HepG2 (cell line): ENCODE results near the gene GNG7. TPM values are rescaled to one million over a fixed set of nuclear protein-coding genes. Genes with fewer than 3 reads are reported as not detected.

Experiments used
- ELK4 ChIP-seq: sonication (generic); formaldehyde crosslinking; IDR thresholded peaks from 2 replicates; pipeline ENCODE4 v1.9.0; 2021; ENCODE audit warnings: missing genetic modification reagents, borderline replicate concordance
- FOXK1 ChIP-seq: sonication (generic); formaldehyde crosslinking; IDR thresholded peaks from 2 replicates; pipeline ENCODE4 v1.4.0; 2020; ENCODE audit warnings: low read depth, missing genetic modification reagents, borderline replicate concordance
- FOXM1 ChIP-seq: sonication (generic); formaldehyde crosslinking; IDR thresholded peaks from 2 replicates; pipeline ENCODE4 v1.5.0; 2020; ENCODE audit warnings: missing genetic modification reagents
- REXO4 ChIP-seq: sonication (generic); formaldehyde crosslinking; IDR thresholded peaks from 2 replicates; pipeline ENCODE4 v1.8.0; 2022; ENCODE audit warnings: missing genetic modification reagents, mild to moderate bottlenecking, borderline replicate concordance
- SKIL ChIP-seq: sonication (generic); formaldehyde crosslinking; IDR thresholded peaks from 2 replicates; pipeline ENCODE4 v1.8.0; 2022; ENCODE audit warnings: missing genetic modification reagents, mild to moderate bottlenecking, moderate library complexity, borderline replicate concordance
- SMAD9 ChIP-seq: sonication (generic); formaldehyde crosslinking; IDR thresholded peaks from 2 replicates; pipeline ENCODE4 v1.5.1; 2020; ENCODE audit warnings: mild to moderate bottlenecking, missing genetic modification reagents
- SP1 ChIP-seq, 2 experiments: fragments of 450-650 bp in 1 of 2; sonication (generic) in 1 of 2; formaldehyde crosslinking in 1 of 2; IDR thresholded peaks; 2 replicates each; pipeline versions ENCODE4 v1.4.0 to v1.6.1; 2016 to 2020; ENCODE audit warnings: missing genetic modification reagents in 1 of 2
- ZNF562 ChIP-seq: sonication (generic); formaldehyde crosslinking; IDR thresholded peaks from 2 replicates; pipeline ENCODE4 v1.8.0; 2022; ENCODE audit warnings: missing genetic modification reagents, borderline replicate concordance
- ZNF577 ChIP-seq: sonication (generic); formaldehyde crosslinking; IDR thresholded peaks from 2 replicates; pipeline ENCODE4 v1.4.0; 2020; ENCODE audit warnings: mild to moderate bottlenecking, low read depth, missing genetic modification reagents, borderline replicate concordance
- ZNF605 ChIP-seq: sonication (generic); formaldehyde crosslinking; IDR thresholded peaks from 2 replicates; pipeline ENCODE4 v1.8.0; 2022; ENCODE audit warnings: mild to moderate bottlenecking, missing genetic modification reagents
- ZNF704 ChIP-seq: sonication (generic); formaldehyde crosslinking; IDR thresholded peaks from 2 replicates; pipeline ENCODE4 v1.8.1; 2023; ENCODE audit warnings: mild to moderate bottlenecking, inconsistent platforms, moderate library complexity, missing genetic modification reagents, borderline replicate concordance
- ZNF816 ChIP-seq: sonication (generic); formaldehyde crosslinking; IDR thresholded peaks from 2 replicates; pipeline ENCODE4 v1.8.0; 2022; ENCODE audit warnings: missing genetic modification reagents, mild to moderate bottlenecking, borderline replicate concordance
- polyA plus RNA-seq, 8 experiments: library from polyadenylated mRNA; depleted of rRNA in 3 of 8; stranded (reverse) in 7 of 8; unstranded in 1 of 8; fragments of >200 nt; fragmentation: Illumina TruSeq in 4 of 8; extraction: Trizol in 4 of 8; gene quantifications; 2 replicates each; pipeline versions ENCODE4 v1.2.1 to v1.2.3, GENCODE V29; 2011 to 2016; ENCODE audit warnings: low read depth in 4 of 8, missing spikeins in 1 of 8, mixed read lengths in 1 of 8; ENCODE audit not compliant: insufficient read depth in 1 of 8
- total RNA-seq, 5 experiments: library from RNA; depleted of rRNA; stranded (reverse); fragments of >200 nt; fragmentation: Illumina TruSeq; extraction: Trizol; gene quantifications; 2 replicates each; pipeline ENCODE4 v1.2.3, GENCODE V29; 2016; ENCODE audit warnings: low read depth in 1 of 5
- TF ChIP-seq, protein P1 (sequence below): sonication (generic); formaldehyde crosslinking; IDR thresholded peaks from 2 replicates; pipeline ENCODE4 v1.5.1; 2020; ENCODE audit warnings: mild to moderate bottlenecking, moderate library complexity, missing genetic modification reagents
- TF ChIP-seq, protein P2 (sequence below): sonication (generic); formaldehyde crosslinking; IDR thresholded peaks from 2 replicates; pipeline ENCODE4 v1.4.0; 2020; ENCODE audit warnings: missing genetic modification reagents, mild to moderate bottlenecking, borderline replicate concordance
- TF ChIP-seq, protein P3 (sequence below): sonication (generic); formaldehyde crosslinking; IDR thresholded peaks from 2 replicates; pipeline ENCODE4 v1.4.0; 2020; ENCODE audit warnings: missing genetic modification reagents

The GNG7 gene
- total and polyA plus RNA-seq, 2 of the 13 experiments (the other 11 are each of a cell fraction or from before 2014, with no cell fraction given): 1.4 to 3.3 TPM

- TF ChIP-seq, protein P1, sequence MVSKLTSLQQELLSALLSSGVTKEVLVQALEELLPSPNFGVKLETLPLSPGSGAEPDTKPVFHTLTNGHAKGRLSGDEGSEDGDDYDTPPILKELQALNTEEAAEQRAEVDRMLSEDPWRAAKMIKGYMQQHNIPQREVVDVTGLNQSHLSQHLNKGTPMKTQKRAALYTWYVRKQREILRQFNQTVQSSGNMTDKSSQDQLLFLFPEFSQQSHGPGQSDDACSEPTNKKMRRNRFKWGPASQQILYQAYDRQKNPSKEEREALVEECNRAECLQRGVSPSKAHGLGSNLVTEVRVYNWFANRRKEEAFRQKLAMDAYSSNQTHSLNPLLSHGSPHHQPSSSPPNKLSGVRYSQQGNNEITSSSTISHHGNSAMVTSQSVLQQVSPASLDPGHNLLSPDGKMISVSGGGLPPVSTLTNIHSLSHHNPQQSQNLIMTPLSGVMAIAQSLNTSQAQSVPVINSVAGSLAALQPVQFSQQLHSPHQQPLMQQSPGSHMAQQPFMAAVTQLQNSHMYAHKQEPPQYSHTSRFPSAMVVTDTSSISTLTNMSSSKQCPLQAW (CRISPR knock-in tag): peak; percentile 71; the same call in 1 of the 2 replicates
- TF ChIP-seq ZNF704 (CRISPR knock-in tag): 0 out of 2 replicates have a peak, but pooled peaks have one; percentile 76
- TF ChIP-seq ZNF816 (CRISPR knock-in tag): no peak
- no peak for TF ChIP-seq ZNF577 (CRISPR knock-in tag)
- TF ChIP-seq ELK4 (CRISPR knock-in tag): no peak
- no peak for TF ChIP-seq FOXM1 (CRISPR knock-in tag)
- peak; percentile 86; the same call in 1 of the 2 replicates for TF ChIP-seq SMAD9 (CRISPR knock-in tag)
- no peak for TF ChIP-seq ZNF562
- TF ChIP-seq, protein P2, sequence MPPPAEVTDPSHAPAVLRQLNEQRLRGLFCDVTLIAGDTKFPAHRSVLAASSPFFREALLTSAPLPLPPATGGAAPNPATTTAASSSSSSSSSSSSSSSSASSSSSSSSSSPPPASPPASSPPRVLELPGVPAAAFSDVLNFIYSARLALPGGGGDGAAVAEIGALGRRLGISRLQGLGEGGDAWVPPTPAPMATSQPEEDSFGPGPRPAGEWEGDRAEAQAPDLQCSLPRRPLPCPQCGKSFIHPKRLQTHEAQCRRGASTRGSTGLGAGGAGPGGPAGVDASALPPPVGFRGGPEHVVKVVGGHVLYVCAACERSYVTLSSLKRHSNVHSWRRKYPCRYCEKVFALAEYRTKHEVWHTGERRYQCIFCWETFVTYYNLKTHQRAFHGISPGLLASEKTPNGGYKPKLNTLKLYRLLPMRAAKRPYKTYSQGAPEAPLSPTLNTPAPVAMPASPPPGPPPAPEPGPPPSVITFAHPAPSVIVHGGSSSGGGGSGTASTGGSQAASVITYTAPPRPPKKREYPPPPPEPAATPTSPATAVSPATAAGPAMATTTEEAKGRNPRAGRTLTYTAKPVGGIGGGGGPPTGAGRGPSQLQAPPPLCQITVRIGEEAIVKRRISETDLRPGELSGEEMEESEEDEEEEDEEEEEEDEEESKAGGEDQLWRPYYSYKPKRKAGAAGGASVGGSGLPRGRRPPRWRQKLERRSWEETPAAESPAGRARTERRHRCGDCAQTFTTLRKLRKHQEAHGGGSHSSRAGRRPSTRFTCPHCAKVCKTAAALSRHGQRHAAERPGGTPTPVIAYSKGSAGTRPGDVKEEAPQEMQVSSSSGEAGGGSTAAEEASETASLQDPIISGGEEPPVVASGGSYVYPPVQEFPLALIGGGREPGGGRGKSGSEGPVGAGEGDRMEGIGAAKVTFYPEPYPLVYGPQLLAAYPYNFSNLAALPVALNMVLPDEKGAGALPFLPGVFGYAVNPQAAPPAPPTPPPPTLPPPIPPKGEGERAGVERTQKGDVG (CRISPR knock-in tag): peak; percentile 77; the same call in 1 of the 2 replicates
- TF ChIP-seq SKIL (CRISPR knock-in tag): peak; percentile 84
- 0 out of 2 replicates have a peak, but pooled peaks have one; percentile 23 for TF ChIP-seq REXO4 (CRISPR knock-in tag)
- TF ChIP-seq, protein P3, sequence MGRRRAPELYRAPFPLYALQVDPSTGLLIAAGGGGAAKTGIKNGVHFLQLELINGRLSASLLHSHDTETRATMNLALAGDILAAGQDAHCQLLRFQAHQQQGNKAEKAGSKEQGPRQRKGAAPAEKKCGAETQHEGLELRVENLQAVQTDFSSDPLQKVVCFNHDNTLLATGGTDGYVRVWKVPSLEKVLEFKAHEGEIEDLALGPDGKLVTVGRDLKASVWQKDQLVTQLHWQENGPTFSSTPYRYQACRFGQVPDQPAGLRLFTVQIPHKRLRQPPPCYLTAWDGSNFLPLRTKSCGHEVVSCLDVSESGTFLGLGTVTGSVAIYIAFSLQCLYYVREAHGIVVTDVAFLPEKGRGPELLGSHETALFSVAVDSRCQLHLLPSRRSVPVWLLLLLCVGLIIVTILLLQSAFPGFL: no peak
- TF ChIP-seq FOXK1: peak; percentile 17; the same call in 1 of the 2 replicates
- no peak for TF ChIP-seq ZNF605 (CRISPR knock-in tag)
- 0 out of 2 replicates have a peak, but pooled peaks have one; percentile 22 for TF ChIP-seq SP1 (IDR thresholded peaks at IDR 0.05)
- TF ChIP-seq SP1 (CRISPR knock-in tag; IDR thresholded peaks at IDR 0.05): no peak
Observed at GRCh38 chr19:2575734-2576481, 126.6 kb downstream of the GNG7 start (continued).
